Mesenchymal stem cell (in vitro differentiated cells and primary cell): ENCODE data around the gene ATP2A1.

ENCODE experiments used
- DNase-seq: peaks from one replicate; pipeline ENCODE4 v3.0.0-alpha.2; 2013
- H2AFZ ChIP-seq: one replicate; pipeline ENCODE4 v1.6.1; 2013; ENCODE audit warnings: low read depth, mild to moderate bottlenecking, control low read depth, inconsistent platforms, low read length, moderate library complexity
- H2AK5ac ChIP-seq: 2 replicates; pipeline ENCODE4 v1.6.1; 2013; ENCODE audit warnings: low read length, moderate library complexity, mild to moderate bottlenecking, inconsistent platforms; ENCODE audit not compliant: severe bottlenecking
- H2BK120ac ChIP-seq: one replicate; pipeline ENCODE4 v1.6.1; 2013; ENCODE audit warnings: low read depth, mild to moderate bottlenecking, inconsistent platforms, low read length, moderate library complexity
- H2BK12ac ChIP-seq, 2 experiments: one replicate each; pipeline ENCODE4 v1.6.1; 2013; ENCODE audit warnings: inconsistent platforms in 2 of 2, low read length in 2 of 2, mild to moderate bottlenecking in 2 of 2, moderate library complexity in 2 of 2, control low read depth in 1 of 2
- H2BK15ac ChIP-seq: one replicate; pipeline ENCODE4 v1.6.1; 2013; ENCODE audit warnings: mild to moderate bottlenecking, low read depth, inconsistent platforms; ENCODE audit not compliant: poor library complexity, severe bottlenecking
- H2BK5ac ChIP-seq: 2 replicates; pipeline ENCODE4 v1.6.1; 2013; ENCODE audit warnings: low read depth, mild to moderate bottlenecking, low read length, control low read depth, inconsistent platforms; ENCODE audit not compliant: poor library complexity, severe bottlenecking
- H3K14ac ChIP-seq, 2 experiments: one replicate each; pipeline ENCODE4 v1.6.1; 2013; ENCODE audit warnings: inconsistent platforms in 2 of 2, low read length in 2 of 2, control low read depth in 1 of 2, mild to moderate bottlenecking in 1 of 2, moderate library complexity in 1 of 2
- H3K18ac ChIP-seq, 2 experiments: one replicate each; pipeline ENCODE4 v1.6.1; 2013; ENCODE audit warnings: inconsistent platforms in 2 of 2, low read length in 2 of 2, control low read depth in 1 of 2, low read depth in 1 of 2, mild to moderate bottlenecking in 1 of 2
- H3K23ac ChIP-seq, 2 experiments: one replicate each; pipeline ENCODE4 v1.6.1; 2013; ENCODE audit warnings: inconsistent platforms in 2 of 2, low read length in 2 of 2, mild to moderate bottlenecking in 2 of 2, moderate library complexity in 2 of 2, control low read depth in 1 of 2
- H3K27ac ChIP-seq: 2 replicates; pipeline ENCODE4 v1.5.1; 2013; ENCODE audit warnings: mild to moderate bottlenecking, moderate library complexity, low read length, control low read depth, inconsistent platforms; ENCODE audit not compliant: poor library complexity, severe bottlenecking
- H3K27me3 ChIP-seq, 2 experiments: 2 replicates each; pipeline versions ENCODE4 v1.6.1 to v1.7.0; 2013; ENCODE audit warnings: low read length in 2 of 2, mild to moderate bottlenecking in 2 of 2, moderate library complexity in 2 of 2, control low read depth in 1 of 2, inconsistent platforms in 1 of 2; ENCODE audit not compliant: control insufficient read depth in 1 of 2, insufficient read depth in 1 of 2
- H3K36me3 ChIP-seq, 2 experiments: 2 replicates each; pipeline versions ENCODE4 v1.6.1 to v1.7.0; 2013; ENCODE audit warnings: low read length in 2 of 2, control low read depth in 1 of 2, inconsistent platforms in 1 of 2, low read depth in 1 of 2, mild to moderate bottlenecking in 1 of 2; ENCODE audit not compliant: insufficient read depth in 2 of 2, control insufficient read depth in 1 of 2
- H3K4ac ChIP-seq, 2 experiments: one replicate each; pipeline ENCODE4 v1.6.1; 2013; ENCODE audit warnings: inconsistent platforms in 2 of 2, low read length in 2 of 2, mild to moderate bottlenecking in 2 of 2, moderate library complexity in 2 of 2, control low read depth in 1 of 2, low read depth in 1 of 2
- H3K4me1 ChIP-seq: 2 replicates; pipeline ENCODE4 v1.6.1; 2013; ENCODE audit warnings: low read depth, low read length, control low read depth; ENCODE audit not compliant: control insufficient read depth, insufficient read depth
- H3K4me2 ChIP-seq: 2 replicates; pipeline ENCODE4 v1.6.1; 2013; ENCODE audit warnings: low read length, mild to moderate bottlenecking, inconsistent platforms; ENCODE audit not compliant: poor library complexity, severe bottlenecking
- H3K4me3 ChIP-seq, 2 experiments: 2 replicates each; pipeline versions ENCODE4 v1.5.1 to v1.7.0; 2013; ENCODE audit warnings: low read length in 2 of 2, mild to moderate bottlenecking in 2 of 2, control low read depth in 1 of 2, low read depth in 1 of 2; ENCODE audit not compliant: insufficient read depth in 1 of 2
- H3K79me1 ChIP-seq: replicated peaks from 2 replicates; pipeline ENCODE4 v1.6.1; 2013; ENCODE audit warnings: mild to moderate bottlenecking, control low read depth, low read length, inconsistent platforms; ENCODE audit not compliant: poor library complexity, severe bottlenecking
- H3K9ac ChIP-seq: 2 replicates; pipeline ENCODE4 v1.7.0; 2013; ENCODE audit warnings: mild to moderate bottlenecking, low read length, moderate library complexity
- H3K9me3 ChIP-seq: 2 replicates; pipeline ENCODE4 v1.7.0; 2013; ENCODE audit warnings: mild to moderate bottlenecking, low read length; ENCODE audit not compliant: control insufficient read depth
- H4K8ac ChIP-seq: one replicate; pipeline ENCODE4 v1.6.1; 2013; ENCODE audit warnings: inconsistent platforms, mild to moderate bottlenecking, low read length, moderate library complexity
- H4K91ac ChIP-seq: one replicate; pipeline ENCODE4 v1.6.1; 2013; ENCODE audit warnings: mild to moderate bottlenecking, low read length, inconsistent platforms
- WGBS: methylation state at CpG from one replicate; pipeline ENCODE4 v1.1.7; 2013; ENCODE audit warnings: mixed read lengths; 5-methylcytosine and 5-hydroxymethylcytosine counted together

Gene ATP2A1

GRCh38 chr16:28869201-28869600 lies 9.1 kb upstream of the ATP2A1 start:
- Histone ChIP-seq H4K91ac (no peak overlapping the region), H2BK5ac (no peak overlapping the region), H3K4me1 (peaks cover 12% of the 10 kb centered on the region), H4K8ac (no peak overlapping the region), H3K9ac (no peak overlapping the region), H2AK5ac (no peak overlapping the region), H3K79me1 (peaks cover 51% of the 10 kb centered on the region), H2BK120ac (no peak overlapping the region), H3K23ac (no peak overlapping the region), H3K4ac (no peak overlapping the region), H3K4me2 (no peak overlapping the region), H3K4me3 (no peak overlapping the region), H3K36me3 (peaks cover 69 to 82% of the 10 kb centered on the region in 2 experiments), H3K9me3 (no peaks in the 10 kb centered on the region), H3K27me3 (no peaks in the 10 kb centered on the region), H3K27ac (no peak overlapping the region), H2AFZ (no peak overlapping the region), H3K14ac (no peak overlapping the region), H2BK12ac (no peak overlapping the region), H3K18ac (no peak overlapping the region), H2BK15ac (no peak overlapping the region)
- DNase-seq = no peak
- 96% methylated on average over 11 of the region's 11 CpGs for WGBS

GRCh38 chr16:28872952-28873351 lies 5.3 kb upstream of the ATP2A1 start:
- DNase-seq = no peak
- Histone ChIP-seq H3K9ac (no peak overlapping the region), H2BK12ac (no peak overlapping the region), H3K18ac (no peak overlapping the region), H3K27me3 (no peaks in the 10 kb centered on the region), H2BK5ac (no peak overlapping the region), H3K14ac (no peak overlapping the region), H3K4me1 (peaks cover 11% of the 10 kb centered on the region), H3K23ac (no peak overlapping the region), H2AK5ac (no peak overlapping the region), H3K9me3 (no peaks in the 10 kb centered on the region), H2BK15ac (no peak overlapping the region), H3K4ac (no peak overlapping the region), H3K36me3 (peaks cover 59 to 85% of the 10 kb centered on the region in 2 experiments), H3K4me3 (no peak overlapping the region), H4K8ac (no peak overlapping the region), H2BK120ac (no peak overlapping the region), H3K79me1 (peaks cover 48% of the 10 kb centered on the region), H3K4me2 (no peak overlapping the region), H4K91ac (no peak overlapping the region), H3K27ac (no peak overlapping the region), H2AFZ (no peak overlapping the region)
- 96% methylated on average over 11 of the region's 15 CpGs for WGBS

- Histone ChIP-seq H2BK5ac (no peak overlapping the region), H2BK120ac (no peak overlapping the region), H3K18ac (no peak overlapping the region), H2AK5ac (no peak overlapping the region), H3K9ac (no peak overlapping the region), H3K4me2 (no peak overlapping the region), H2BK15ac (no peak overlapping the region), H4K8ac (no peak overlapping the region), H2AFZ (no peak overlapping the region), H3K9me3 (no peaks in the 10 kb centered on the region), H3K79me1 (peaks cover 52% of the 10 kb centered on the region), H3K4me3 (no peak overlapping the region), H3K14ac (no peak overlapping the region), H3K36me3 (peaks cover 54 to 82% of the 10 kb centered on the region in 2 experiments), H4K91ac (no peak overlapping the region), H3K27ac (no peak overlapping the region), H3K27me3 (no peaks in the 10 kb centered on the region), H3K4me1 (peaks cover 11% of the 10 kb centered on the region), H3K4ac (no peak overlapping the region), H2BK12ac (no peak overlapping the region), H3K23ac (no peak overlapping the region)
- peak; percentile 19 for DNase-seq
- 95% methylated on average over 13 of the region's 18 CpGs for WGBS
Observed at GRCh38 chr16:28873543-28874201, 4.6 kb upstream of the ATP2A1 start.

- 93% methylated on average over 6 of the region's 6 CpGs for WGBS
- no peak overlapping the region for H3K23ac ChIP-seq
- no peak overlapping the region for H2AK5ac ChIP-seq
- H2BK12ac ChIP-seq = no peak overlapping the region
- H4K91ac ChIP-seq = no peak overlapping the region
- no peak overlapping the region for H3K4me3 ChIP-seq
- peaks cover 50% of the 10 kb centered on the region for H3K79me1 ChIP-seq
- H2AFZ ChIP-seq = no peak overlapping the region
- H2BK5ac ChIP-seq = no peak overlapping the region
- no peak overlapping the region for H3K4ac ChIP-seq
- H3K4me1 ChIP-seq = peaks cover 16% of the 10 kb centered on the region
- no peak overlapping the region for H2BK120ac ChIP-seq
- H3K4me2 ChIP-seq = no peak overlapping the region
- no peak overlapping the region for H3K9ac ChIP-seq
- H3K18ac ChIP-seq = no peak overlapping the region
- no peaks in the 10 kb centered on the region for H3K9me3 ChIP-seq
- no peak overlapping the region for H4K8ac ChIP-seq
- no peak overlapping the region for H2BK15ac ChIP-seq
- no peaks in the 10 kb centered on the region for H3K27me3 ChIP-seq
- DNase-seq = no peak
- peaks cover 46 to 75% of the 10 kb centered on the region in 2 experiments for H3K36me3 ChIP-seq
- no peak overlapping the region for H3K14ac ChIP-seq
- H3K27ac ChIP-seq = no peak overlapping the region
Observed at GRCh38 chr16:28874406-28874805, 3.9 kb upstream of the ATP2A1 start.
